ENCODE measurements around the gene NUDT21. TPM values are rescaled to one million over a fixed set of nuclear protein-coding genes. Genes with fewer than 3 reads are reported as not detected.
"Not testable (repeated sequence)": the region's sequence is repeated elsewhere in the genome, so short reads cannot be mapped to it uniquely, and the experiment has no call there.

Gene NUDT21
- total RNA-seq, 6 donors from 2014 or later: 28.3 to 88.2 (median 51.7) TPM

GRCh38 chr16:56401482-56401881, 49.6 kb downstream of the NUDT21 start:
- H3K9me3 ChIP-seq: no peaks in the 10 kb centered on the region
- DNase-seq: no peak
- H3K27ac ChIP-seq: no peak overlapping the region
- peaks cover 5 to 62% (median 39%) of the 10 kb centered on the region in 4 donors for H3K36me3 ChIP-seq
- no peaks in the 10 kb centered on the region for H3K27me3 ChIP-seq
- peak; percentile 43 to 44 for ATAC-seq (ENCODE audit: low FRiP score in 2 of 2)
- WGBS, 2 donors: 85 to 93% methylated on average over 4 to 5 of the region's 5 CpGs
- peaks cover 0 to 10% (median 2%) of the 10 kb centered on the region in 4 donors for H3K4me1 ChIP-seq
- H3K4me3 ChIP-seq: no peak overlapping the region
- no peak for TF ChIP-seq EP300 (IDR thresholded peaks at IDR 0.05)
- no peak for TF ChIP-seq POLR2A (IDR thresholded peaks at IDR 0.05)
- peak in 1 of 6 experiments; percentile 49 for TF ChIP-seq CTCF (IDR thresholded peaks at IDR 0.05)
- no peak for TF ChIP-seq POLR2AphosphoS5 (IDR thresholded peaks at IDR 0.05)

- Histone ChIP-seq H3K27me3 (no peaks in the 10 kb centered on the region), H3K36me3 (peaks cover 5 to 62% (median 39%) of the 10 kb centered on the region in 4 donors), H3K9me3 (no peaks in the 10 kb centered on the region), H3K27ac (no peak overlapping the region), H3K4me1 (peaks cover 0 to 10% (median 2%) of the 10 kb centered on the region in 4 donors), H3K4me3 (no peak overlapping the region)
- WGBS, 2 donors: 46 to 55% methylated on average over 5 of the region's 5 CpGs
- peak in 1 of 2 donors; percentile 68 for ATAC-seq (ENCODE audit: low FRiP score in 2 of 2)
- no peak for DNase-seq
- TF ChIP-seq EP300 (IDR thresholded peaks at IDR 0.05) (peak in 1 of 4 donors; percentile 14), POLR2AphosphoS5 (IDR thresholded peaks at IDR 0.05) (no peak)
Observed at GRCh38 chr16:56400458-56400857, 50.7 kb downstream of the NUDT21 start.

GRCh38 chr16:56399486-56399885, 51.6 kb downstream of the NUDT21 start:
- Histone ChIP-seq H3K4me3 (no peak overlapping the region), H3K27me3 (no peaks in the 10 kb centered on the region), H3K36me3 (peaks cover 5 to 53% (median 34%) of the 10 kb centered on the region in 4 donors), H3K4me1 (peaks cover 0 to 10% (median 2%) of the 10 kb centered on the region in 4 donors), H3K27ac (no peak overlapping the region), H3K9me3 (no peaks in the 10 kb centered on the region)
- ATAC-seq (ENCODE audit: low FRiP score in 2 of 2): no peak
- TF ChIP-seq POLR2A (IDR thresholded peaks at IDR 0.05): no peak
- no peak for TF ChIP-seq POLR2AphosphoS5 (IDR thresholded peaks at IDR 0.05)
- TF ChIP-seq EP300 (IDR thresholded peaks at IDR 0.05): no peak
- no peak for TF ChIP-seq CTCF (IDR thresholded peaks at IDR 0.05)
- WGBS, 2 donors: 44 to 73% methylated on average over 2 of the region's 2 CpGs
- no peak for DNase-seq

- no peak for ATAC-seq (ENCODE audit: low FRiP score in 2 of 2)
- peaks cover 5 to 49% (median 29%) of the 10 kb centered on the region in 4 donors for H3K36me3 ChIP-seq
- WGBS, 2 donors: 73 to 79% methylated on average over 2 of the region's 2 CpGs
Observed at GRCh38 chr16:56399047-56399446, 52.1 kb downstream of the NUDT21 start.

GRCh38 chr16:56396724-56397123, 54.4 kb downstream of the NUDT21 start:
- not testable (repeated sequence) for ATAC-seq (ENCODE audit: low FRiP score in 2 of 2)

More at GRCh38 chr16:56399047-56399446, 52.1 kb downstream of the NUDT21 start:
- TF ChIP-seq EP300 (IDR thresholded peaks at IDR 0.05) (no peak), POLR2A (IDR thresholded peaks at IDR 0.05) (no peak), POLR2AphosphoS5 (IDR thresholded peaks at IDR 0.05) (no peak), CTCF (IDR thresholded peaks at IDR 0.05) (no peak)
- Histone ChIP-seq H3K9me3 (no peaks in the 10 kb centered on the region), H3K27me3 (no peaks in the 10 kb centered on the region), H3K4me1 (peaks cover 0 to 10% (median 2%) of the 10 kb centered on the region in 4 donors), H3K4me3 (no peak overlapping the region), H3K27ac (no peak overlapping the region)
- DNase-seq: no peak

GRCh38 chr16:56389554-56389953, 61.6 kb downstream of the NUDT21 start:
- ATAC-seq (ENCODE audit: low FRiP score in 2 of 2) (no peak), DNase-seq (no peak)

More at GRCh38 chr16:56396724-56397123, 54.4 kb downstream of the NUDT21 start:
- not testable (repeated sequence) for H3K9me3 ChIP-seq, H3K4me3 ChIP-seq, H3K27ac ChIP-seq, H3K27me3 ChIP-seq, DNase-seq
- WGBS, 2 donors: 78 to 95% methylated on average over 3 of the region's 3 CpGs
- H3K36me3 ChIP-seq: peaks cover 5 to 29% (median 14%) of the 10 kb centered on the region in 4 donors
- peaks cover 0 to 10% (median 2%) of the 10 kb centered on the region in 4 donors for H3K4me1 ChIP-seq

More at GRCh38 chr16:56389554-56389953, 61.6 kb downstream of the NUDT21 start:
- H3K4me1 ChIP-seq: no peaks in the 10 kb centered on the region
- no peak overlapping the region for H3K4me3 ChIP-seq
- H3K9me3 ChIP-seq: no peaks in the 10 kb centered on the region
- H3K27ac ChIP-seq: no peak overlapping the region
- no peaks in the 10 kb centered on the region for H3K27me3 ChIP-seq
- TF ChIP-seq POLR2AphosphoS5 (IDR thresholded peaks at IDR 0.05) (no peak), EP300 (IDR thresholded peaks at IDR 0.05) (no peak), CTCF (IDR thresholded peaks at IDR 0.05) (no peak), POLR2A (IDR thresholded peaks at IDR 0.05) (no peak)
- WGBS, 2 donors: 87 to 96% methylated on average over 3 of the region's 3 CpGs
- peaks cover 19 to 71% (median 46%) of the 10 kb centered on the region in 4 donors for H3K36me3 ChIP-seq

Measured in upper lobe of left lung (tissue), 6 donors.